ENCODE results near the gene CYB5R4.

CYB5R4 gene

GRCh38 chr6:83985715-83986114 is 126.2 kb downstream of the CYB5R4 start:
- no peak for DNase-seq

GRCh38 chr6:83998021-83998584 is 138.6 kb downstream of the CYB5R4 start:
- DNase-seq = no peak

- DNase-seq = no peak
Measured at GRCh38 chr6:84001119-84001518, 141.6 kb downstream of the CYB5R4 start.

GRCh38 chr6:84002226-84002625 is 142.7 kb downstream of the CYB5R4 start:
- no peak for DNase-seq

- DNase-seq = no peak
Measured at GRCh38 chr6:84003131-84003530, 143.6 kb downstream of the CYB5R4 start.

GRCh38 chr6:84003654-84004053 is 144.2 kb downstream of the CYB5R4 start:
- DNase-seq = no peak

- DNase-seq = no peak
Measured at GRCh38 chr6:84007871-84008270, 148.4 kb downstream of the CYB5R4 start.

GRCh38 chr6:84013354-84013753 is 153.9 kb downstream of the CYB5R4 start:
- no peak for DNase-seq

GRCh38 chr6:84013931-84014330 is 154.4 kb downstream of the CYB5R4 start:
- no peak for DNase-seq

- no peak for DNase-seq
Measured at GRCh38 chr6:84016029-84016428, 156.5 kb downstream of the CYB5R4 start.
